ENCODE measurements around the gene NPTX1.

GRCh38 chr17:80513201-80513600 lies 36.8 kb upstream of the NPTX1 start:
- TF ChIP-seq CTCF (IDR thresholded peaks at IDR 0.05) (no peak), POLR2A (IDR thresholded peaks at IDR 0.05) (no peak), EP300 (IDR thresholded peaks at IDR 0.05) (no peak)

All from tibial nerve (tissue), 4 donors.